ENCODE results near the gene ACSS2.
"Not testable (repeated sequence)": the region's sequence is repeated elsewhere in the genome, so short reads cannot be mapped to it uniquely, and the experiment has no call there.

Gene ACSS2

DNA sequence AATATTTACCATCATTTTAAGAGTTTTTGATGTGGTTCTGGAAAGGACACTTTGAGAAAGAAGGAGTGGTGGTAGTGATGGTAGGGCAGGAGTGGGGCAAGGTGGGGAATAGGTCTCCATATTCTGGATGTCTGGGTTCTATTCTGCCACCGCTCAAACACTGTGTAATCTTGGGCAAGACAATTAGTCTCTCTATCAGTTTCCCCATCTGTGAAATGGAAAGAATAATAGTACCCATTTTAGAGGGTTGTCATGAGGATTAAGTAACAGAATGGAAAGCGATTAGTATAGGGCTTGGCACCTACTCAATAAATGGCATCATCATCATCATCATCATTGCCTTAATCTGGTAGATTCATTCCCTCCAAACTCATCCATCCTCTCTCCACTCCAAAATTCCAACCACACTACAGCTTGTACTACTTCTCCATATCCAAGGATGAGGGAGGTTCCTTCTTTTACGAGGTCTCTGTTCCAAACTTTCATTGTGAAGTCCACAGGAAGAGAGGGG, 2.8 kb upstream of the ACSS2 start:
- no peak for DNase-seq (ENCODE audit: low spot score)

DNA sequence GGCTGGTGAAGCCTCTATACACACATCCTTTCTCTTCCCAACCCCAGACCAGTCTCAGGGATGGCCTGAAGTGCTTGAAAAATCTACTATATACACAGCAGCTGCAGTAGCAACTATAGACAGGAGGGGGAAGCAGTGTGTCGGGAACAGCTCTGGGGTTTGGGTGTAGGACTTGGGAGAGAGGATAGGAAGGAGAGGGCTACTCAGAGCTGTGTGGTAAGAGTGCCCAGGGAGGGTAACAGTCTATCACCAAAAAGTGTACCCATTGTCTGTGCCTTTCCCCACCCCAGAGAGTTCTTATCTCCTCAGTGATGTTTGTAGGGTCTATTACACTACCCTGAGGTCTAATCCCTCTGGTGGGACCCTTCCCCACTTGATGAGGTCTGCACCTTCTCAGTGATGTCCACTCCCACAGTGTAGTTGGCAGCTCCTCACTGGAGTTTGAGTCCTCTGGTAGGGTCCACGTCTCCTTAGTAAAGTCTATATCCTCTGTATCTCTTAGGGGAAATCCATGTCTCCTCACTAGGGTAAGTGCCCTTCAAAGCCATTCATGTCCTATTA, 2.2 kb upstream of the ACSS2 start:
- DNase-seq (ENCODE audit: low spot score) = peak; percentile 53

- DNase-seq (ENCODE audit: low spot score) = no peak
These were observed 588 bp upstream of the ACSS2 start for GRCh38 chr20:34875642-34876405.

GRCh38 chr20:34880215-34880850, 3.9 kb downstream of the ACSS2 start:
- no peak for DNase-seq (ENCODE audit: low spot score)

- not testable (repeated sequence) for DNase-seq (ENCODE audit: low spot score)
These were observed 4.6 kb downstream of the ACSS2 start for GRCh38 chr20:34880971-34881370.

DNA sequence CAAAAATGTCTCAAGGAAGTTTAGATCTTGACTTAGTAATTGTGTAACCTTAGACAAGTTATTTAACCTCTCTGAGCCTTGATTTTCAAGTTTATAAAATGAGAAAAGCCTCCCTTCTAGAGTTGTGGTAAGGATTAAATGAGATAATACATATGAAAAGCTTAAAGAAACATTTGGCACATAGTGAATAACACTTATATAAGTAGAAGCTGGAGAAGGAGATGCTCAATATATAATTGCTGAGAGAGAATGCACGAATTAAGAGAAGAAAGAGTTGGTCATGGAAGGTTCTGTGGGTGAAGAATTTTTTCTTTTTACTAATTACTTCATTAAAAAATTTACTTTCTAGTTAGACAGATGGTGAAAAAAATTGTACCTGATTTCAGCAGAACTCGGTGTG, 5.3 kb downstream of the ACSS2 start:
- no peak for DNase-seq (ENCODE audit: low spot score)

DNA sequence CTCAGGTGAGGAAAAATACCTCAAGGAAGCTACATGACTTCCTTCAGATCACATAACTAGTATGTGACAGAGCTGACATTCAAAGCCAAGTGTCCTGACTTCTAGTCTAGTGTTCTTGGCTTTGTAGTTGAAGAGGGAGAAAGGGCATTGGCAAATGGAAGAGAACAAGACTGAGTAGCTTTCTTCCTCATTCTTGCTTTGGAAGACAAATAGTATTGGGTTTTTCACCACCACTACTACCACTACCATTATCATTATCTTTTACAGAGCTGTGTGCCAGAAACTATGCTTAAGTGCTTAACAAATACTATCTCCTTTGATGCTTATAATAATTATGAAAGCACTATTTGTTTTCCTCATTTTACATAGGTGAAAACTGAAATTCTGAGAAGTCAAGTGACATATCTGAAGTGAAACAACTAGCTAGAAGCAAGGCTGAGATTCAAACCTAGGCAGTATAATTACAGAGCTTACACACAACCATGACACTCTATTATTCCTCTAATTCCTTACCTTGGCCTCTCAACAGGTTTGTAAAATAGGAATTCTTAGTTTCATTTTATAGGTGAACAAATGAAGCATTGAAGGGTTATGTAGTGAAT, 6.8 kb downstream of the ACSS2 start:
- DNase-seq (ENCODE audit: low spot score) = no peak

GRCh38 chr20:34883809-34884208, 7.4 kb downstream of the ACSS2 start:
- no peak for DNase-seq (ENCODE audit: low spot score)

DNA sequence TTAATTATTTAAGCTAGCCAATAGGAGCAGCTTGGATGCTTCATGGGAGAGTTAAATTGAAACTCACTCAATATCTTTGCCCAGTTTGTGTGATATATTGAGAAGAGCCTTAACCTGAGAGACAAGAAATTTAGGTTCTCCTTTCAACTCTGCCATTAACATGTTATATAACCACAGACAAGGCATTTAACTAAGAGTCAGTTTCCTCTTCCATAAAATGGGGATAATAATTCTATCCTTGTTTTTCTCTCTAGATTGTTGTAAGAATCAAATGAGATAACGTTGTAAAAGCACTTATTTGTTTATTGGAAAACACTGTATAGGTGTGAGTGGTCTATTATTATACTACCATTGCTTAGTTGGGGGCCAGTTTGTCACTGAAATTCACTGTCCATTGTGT, 7.8 kb downstream of the ACSS2 start:
- no peak for DNase-seq (ENCODE audit: low spot score)

- no peak for DNase-seq (ENCODE audit: low spot score)
These were observed 9.7 kb downstream of the ACSS2 start for GRCh38 chr20:34886122-34886521.

DNA sequence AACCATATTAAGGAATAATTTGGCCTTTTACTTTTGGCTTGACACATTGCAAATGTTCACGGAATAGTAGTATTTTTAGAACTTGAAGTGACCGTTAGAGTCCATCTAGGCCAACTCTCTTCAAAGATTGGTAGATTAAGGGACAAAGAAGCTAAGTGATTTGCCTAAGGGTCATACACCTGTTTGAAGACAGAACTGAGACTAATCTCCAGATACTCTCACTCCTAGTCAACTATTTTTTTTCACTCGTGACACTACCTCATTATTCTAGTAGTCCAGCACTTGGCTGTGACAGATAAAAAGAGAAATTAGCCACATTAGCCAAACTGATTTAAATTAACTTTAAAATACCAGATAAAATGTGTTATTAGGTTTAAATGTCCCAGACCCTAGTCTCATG, 10.6 kb downstream of the ACSS2 start:
- DNase-seq (ENCODE audit: low spot score) = no peak

DNA sequence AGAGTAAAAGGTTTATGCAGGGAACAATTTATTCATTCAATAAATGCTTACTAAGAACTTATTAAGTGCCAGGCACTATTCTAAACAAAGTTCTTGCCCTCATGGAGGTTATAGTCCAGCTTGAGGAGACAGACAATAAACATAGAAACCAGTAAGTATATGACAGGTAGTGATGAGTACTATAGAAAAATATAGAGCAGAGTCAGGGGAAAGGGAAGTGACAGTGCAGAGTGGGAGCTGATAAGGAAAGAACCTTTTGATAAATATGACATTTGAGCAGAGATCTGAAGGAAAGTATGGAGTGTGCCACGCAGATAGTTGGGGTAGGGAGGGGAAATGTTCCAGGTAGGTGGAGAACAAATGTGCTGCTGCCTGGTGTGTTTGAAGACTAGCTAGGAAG, 12.1 kb downstream of the ACSS2 start:
- no peak for DNase-seq (ENCODE audit: low spot score)

DNA sequence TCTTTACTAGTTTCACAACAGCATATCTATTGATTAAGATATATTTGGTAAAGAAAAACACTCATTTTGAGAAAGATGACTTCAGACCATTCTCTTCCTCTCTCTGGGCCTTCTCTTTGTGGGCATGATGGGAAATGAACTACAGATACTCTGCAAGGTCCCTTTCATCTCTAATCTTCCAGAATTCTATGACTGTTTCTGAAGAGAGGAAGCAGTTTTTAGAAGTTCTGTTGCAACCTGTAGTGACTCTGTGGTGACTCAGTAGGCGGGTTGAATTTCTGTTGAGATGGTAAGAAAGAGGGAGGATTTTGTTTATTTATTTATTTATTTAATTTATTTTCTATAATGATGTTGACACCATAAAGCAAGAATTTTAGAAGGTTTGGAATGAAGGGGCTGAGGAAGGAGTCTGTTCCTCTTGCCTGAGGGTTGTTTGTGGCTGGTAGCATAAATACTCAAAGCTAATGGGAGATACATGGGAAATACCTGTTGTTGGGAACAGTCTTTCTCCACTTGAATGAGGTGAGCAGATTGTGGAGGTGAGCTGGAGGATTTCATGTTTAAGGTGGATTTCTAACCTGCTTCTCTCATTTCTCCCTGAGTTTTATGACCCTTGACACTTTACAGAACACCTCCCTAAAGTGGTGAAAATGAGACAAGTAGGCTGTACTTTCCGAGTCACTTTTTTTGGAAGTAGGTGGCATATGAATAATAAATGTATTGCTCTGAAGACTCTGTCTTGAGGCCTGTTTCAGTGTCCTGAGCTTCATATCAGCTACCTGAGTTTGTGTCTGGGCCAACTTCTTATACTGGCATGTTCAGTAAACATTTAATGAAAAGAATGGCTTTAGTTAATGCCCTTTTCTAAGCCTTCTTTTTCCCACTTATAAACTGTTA, 15.0 kb downstream of the ACSS2 start:
- DNase-seq (ENCODE audit: low spot score) = peak; percentile 40

GRCh38 chr20:34892671-34893070, 16.3 kb downstream of the ACSS2 start:
- no peak for DNase-seq (ENCODE audit: low spot score)

DNA sequence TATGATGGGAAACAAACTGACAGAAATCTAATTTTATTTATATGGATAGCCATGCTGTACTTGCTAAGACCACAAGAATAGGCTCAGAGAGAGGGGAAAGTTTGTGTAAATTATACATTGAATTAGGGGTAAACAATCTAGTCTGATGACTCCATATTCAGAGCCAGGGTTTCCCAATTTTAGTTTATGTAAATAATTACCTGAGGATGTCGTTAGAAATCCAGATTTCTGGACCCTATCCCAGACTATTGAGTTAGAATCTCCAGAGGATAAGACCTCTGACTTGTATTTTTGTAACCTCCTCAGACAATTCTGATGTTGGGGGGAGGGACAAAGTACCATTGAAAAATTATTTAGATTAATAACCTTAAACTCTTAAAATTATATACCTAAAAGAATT, 18.3 kb downstream of the ACSS2 start:
- no peak for DNase-seq (ENCODE audit: low spot score)

GRCh38 chr20:34895465-34895864, 19.1 kb downstream of the ACSS2 start:
- no peak for DNase-seq (ENCODE audit: low spot score)

DNA sequence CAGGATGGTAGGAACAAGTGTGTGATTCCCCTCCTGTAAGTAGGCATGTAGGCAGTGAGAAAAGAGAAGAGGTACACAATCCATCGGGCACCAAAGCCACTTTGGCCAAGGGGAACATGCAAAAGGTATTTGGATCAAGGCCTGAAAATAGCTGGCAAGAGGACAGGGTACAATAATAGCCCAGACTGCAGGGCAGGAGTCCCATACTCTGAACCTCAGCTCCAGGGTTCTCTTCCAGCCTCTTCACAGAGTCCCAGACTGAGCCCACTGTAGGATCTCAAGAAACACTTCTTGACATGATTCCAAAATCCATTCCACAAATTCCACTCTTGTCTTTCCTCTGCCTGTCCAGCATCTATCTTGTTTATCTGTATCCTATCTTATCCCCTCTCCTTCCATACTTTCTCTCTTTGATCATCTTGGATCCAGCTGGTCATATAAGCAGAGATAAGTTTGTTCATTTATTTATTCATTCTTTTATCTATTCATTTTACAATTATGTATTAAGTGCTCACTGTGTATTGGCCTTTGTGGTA, 19.7 kb downstream of the ACSS2 start:
- no peak for DNase-seq (ENCODE audit: low spot score)

GRCh38 chr20:34898129-34898528, 21.7 kb downstream of the ACSS2 start:
- DNase-seq (ENCODE audit: low spot score) = not testable (repeated sequence)

DNA sequence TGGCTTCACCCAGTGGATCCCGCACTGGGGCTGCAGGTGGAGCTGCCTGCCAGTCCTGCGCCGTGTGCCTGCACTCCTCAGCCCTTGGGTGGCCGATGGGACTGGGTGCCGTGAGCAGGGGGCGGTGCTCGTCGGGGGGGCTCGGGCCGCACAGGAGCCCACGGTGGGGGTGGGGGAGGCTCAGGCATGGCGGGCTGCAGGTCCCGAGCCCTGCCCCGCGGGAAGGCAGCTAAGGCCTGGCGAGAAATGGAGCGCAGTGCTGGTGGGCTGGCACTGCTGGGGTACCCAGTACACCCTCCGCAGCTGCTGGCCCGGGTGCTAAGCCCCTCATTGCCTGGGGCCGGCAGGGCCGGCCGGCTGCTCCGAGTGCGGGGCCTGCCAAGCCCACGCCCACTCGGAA, 22.3 kb downstream of the ACSS2 start:
- DNase-seq (ENCODE audit: low spot score) = not testable (repeated sequence)

DNA sequence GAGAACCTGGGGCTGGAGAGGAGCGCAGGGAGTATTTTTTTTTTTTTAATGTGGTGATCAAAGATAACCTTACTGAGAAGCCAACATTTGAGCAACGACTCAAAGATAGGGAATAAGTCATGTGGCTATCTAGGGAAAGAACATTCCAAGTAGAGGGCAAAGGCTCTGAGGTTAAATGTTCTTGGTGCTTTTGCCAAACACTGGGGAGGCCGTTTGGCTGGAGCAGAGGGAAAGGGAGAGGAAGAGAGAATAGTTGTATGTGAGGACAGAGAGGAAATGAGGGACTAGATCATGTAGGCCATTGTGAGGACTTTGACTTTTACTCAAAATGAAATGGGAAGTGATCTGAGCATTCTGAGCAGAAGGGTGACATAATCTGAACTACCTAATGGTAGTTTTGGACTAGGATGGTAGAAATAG, 27.8 kb downstream of the ACSS2 start:
- no peak for DNase-seq (ENCODE audit: low spot score)

DNA sequence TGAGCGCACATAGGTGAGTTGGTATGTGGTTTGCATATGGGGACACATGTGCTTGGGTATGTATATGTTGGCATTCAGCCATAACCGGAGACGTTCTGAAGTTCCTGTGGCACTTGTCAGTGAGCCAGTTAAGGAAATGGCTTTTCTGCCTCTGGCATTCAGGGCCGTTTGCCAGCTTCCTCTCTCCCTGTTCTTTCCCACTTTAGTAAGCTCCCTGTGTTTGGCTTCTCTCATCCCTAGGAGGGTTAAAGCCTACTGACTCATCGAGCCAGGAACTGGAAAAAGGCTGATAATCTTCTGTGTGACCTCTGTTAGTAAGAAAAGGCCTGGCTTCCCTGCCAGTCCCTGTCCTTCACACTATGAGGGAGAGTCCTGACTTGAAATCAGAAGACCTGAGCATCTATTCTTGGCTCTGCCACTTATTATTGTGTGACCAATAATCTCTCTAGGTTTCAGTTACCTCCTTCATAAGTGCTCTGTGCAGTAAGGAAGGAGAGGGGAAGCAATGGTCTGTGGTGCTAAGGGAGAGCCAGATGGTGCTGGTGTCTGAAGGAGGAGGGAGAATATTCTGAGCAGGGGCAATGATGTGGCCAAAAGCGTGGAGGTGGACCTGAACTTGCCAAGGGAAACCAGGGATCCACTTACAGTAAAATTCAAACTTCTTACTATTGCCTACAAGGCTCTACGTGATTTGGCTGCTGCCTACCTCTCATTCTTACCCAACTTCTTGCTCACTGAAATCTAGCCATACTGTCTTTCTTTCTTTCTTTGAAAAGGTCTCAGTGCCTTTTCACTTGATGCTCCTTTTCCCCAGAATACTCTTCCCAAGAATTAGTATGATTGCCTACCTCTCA, 31.4 kb downstream of the ACSS2 start:
- DNase-seq (ENCODE audit: low spot score) = no peak
